Right lobe of liver (tissue), 6 donors: ENCODE results near the gene WASF1. TPM values are rescaled to one million over a fixed set of nuclear protein-coding genes. Genes with fewer than 3 reads are reported as not detected.

ENCODE experiments used
- ATAC-seq, 4 donors: fragments of 200-7000 bp; cut with Tn5 transposase; one replicate each; pipeline ENCODE4 v1.9.1; 2020; ENCODE audit warnings: mild to moderate bottlenecking in 4 of 4, moderate library complexity in 4 of 4
- DNase-seq, 3 donors: peaks; one replicate each; pipeline ENCODE4 v3.0.0-alpha.2; 2020
- H3K27ac ChIP-seq, 3 donors: fragments of 200-600 bp; one replicate each; pipeline ENCODE4 v1.8.0; 2022
- H3K27me3 ChIP-seq, 2 donors: fragments of 200-600 bp; one replicate each; pipeline ENCODE4 v1.8.0; 2022
- H3K36me3 ChIP-seq, 4 donors: fragments of 200-600 bp; sonication (generic) in 1 of 4; one replicate each; pipeline versions ENCODE4 v1.5.1 to v1.8.0; 2017 to 2022; ENCODE audit warnings: control low read depth in 1 of 4
- H3K4me1 ChIP-seq, 4 donors: fragments of 200-600 bp; sonication (generic) in 1 of 4; one replicate each; pipeline versions ENCODE4 v1.5.1 to v1.8.0; 2017 to 2022; ENCODE audit warnings: control low read depth in 1 of 4
- H3K4me3 ChIP-seq, 3 donors: fragments of 200-600 bp; one replicate each; pipeline ENCODE4 v1.8.0; 2022
- H3K9me3 ChIP-seq, 4 donors: fragments of 200-600 bp; sonication (generic) in 1 of 4; one replicate each; pipeline versions ENCODE4 v1.5.1 to v1.8.0; 2017 to 2022; ENCODE audit warnings: control low read depth in 1 of 4
- POLR2A ChIP-seq: fragments of 450-650 bp; IDR thresholded peaks from one replicate; pipeline ENCODE4 v1.6.1; 2017; ENCODE audit warnings: antibody characterized with exemption, mild to moderate bottlenecking
- WGBS: methylation state at CpG from one replicate; pipeline ENCODE4 v1.1.6; 2018; ENCODE audit warnings: low coverage, low lambda C conversion rate; ENCODE audit not compliant: insufficient coverage; ENCODE audit errors: missing lambda C conversion rate; 5-methylcytosine and 5-hydroxymethylcytosine counted together
- intact Hi-C, 2 donors: fragments of 100-400 bp; cut with DNase I; formaldehyde crosslinking; loops; one replicate each; pipeline versions ENCODE4 v1.11.2 to v1.14.1; 2022
- total RNA-seq, 6 experiments: library from RNA; depleted of rRNA in 2 of 6; stranded (reverse); fragments of >200 nt in 2 of 6; fragmentation: NEBNext Ultra II Directional in 3 of 6; extraction: Animal tissue kit (Norgen Biotek cat#: 25700) in 3 of 6; gene quantifications; one replicate each; pipeline versions ENCODE4 v1.1.0 to v1.2.4, GENCODE V29; 2016 to 2023
- TF ChIP-seq, protein P1 (sequence below), 4 donors: fragments of 200-600 bp in 3 of 4; fragments of 450-650 bp in 1 of 4; IDR thresholded peaks; one replicate each; pipeline versions ENCODE4 v1.5.1 to v1.8.0; 2016 to 2022; ENCODE audit warnings: antibody characterized with exemption in 4 of 4, mild to moderate bottlenecking in 2 of 4
- donor health status: DM: no; HTN: yes; CAD: no.
- donor health status: DM: no; HTN: no; CAD: no.
- donor health status: DM: no; HTN: no; CAD: no.
- donor health status: DM: no; HTN: yes; CAD: no.
- donor health status: DM: no; HTN: yes; CAD: no.

The WASF1 gene
- total RNA-seq, 6 experiments from 2014 or later = 3.6 to 6.6 (median 4.8) TPM

DNA sequence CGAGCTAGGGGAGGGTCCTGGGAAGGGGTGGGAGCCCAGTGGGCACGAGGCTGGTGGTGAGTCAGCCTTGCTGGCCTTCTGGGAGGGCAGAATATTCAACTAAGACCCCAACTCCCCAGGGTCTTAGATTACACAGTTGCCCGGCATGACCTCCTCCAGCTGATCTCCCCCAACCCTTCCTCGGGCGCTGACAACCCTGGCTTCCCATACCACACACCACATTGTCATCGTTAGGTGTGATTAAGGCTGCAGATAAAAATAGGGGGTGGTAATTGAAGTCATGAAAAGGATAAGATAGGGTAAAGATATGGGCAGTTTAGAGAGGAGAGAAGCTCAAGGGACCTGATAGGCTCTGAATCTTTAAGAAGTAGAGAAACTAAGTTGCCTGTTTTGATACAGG, 11.3 kb upstream of the WASF1 start:
- WGBS = 88% methylated on average over 3 of the region's 6 CpGs
- H3K27ac ChIP-seq = no peak overlapping the region
- no peak overlapping the region for H3K4me3 ChIP-seq
- H3K36me3 ChIP-seq = peaks cover 0 to 11% (median 2%) of the 10 kb centered on the region in 4 donors
- intact Hi-C loops = no loop called here
- no peaks in the 10 kb centered on the region for H3K9me3 ChIP-seq
- no peaks in the 10 kb centered on the region for H3K27me3 ChIP-seq
- no peak for DNase-seq
- ATAC-seq = peak in 1 of 4 donors; percentile 30
- TF ChIP-seq POLR2A = no peak
- TF ChIP-seq, protein P1, sequence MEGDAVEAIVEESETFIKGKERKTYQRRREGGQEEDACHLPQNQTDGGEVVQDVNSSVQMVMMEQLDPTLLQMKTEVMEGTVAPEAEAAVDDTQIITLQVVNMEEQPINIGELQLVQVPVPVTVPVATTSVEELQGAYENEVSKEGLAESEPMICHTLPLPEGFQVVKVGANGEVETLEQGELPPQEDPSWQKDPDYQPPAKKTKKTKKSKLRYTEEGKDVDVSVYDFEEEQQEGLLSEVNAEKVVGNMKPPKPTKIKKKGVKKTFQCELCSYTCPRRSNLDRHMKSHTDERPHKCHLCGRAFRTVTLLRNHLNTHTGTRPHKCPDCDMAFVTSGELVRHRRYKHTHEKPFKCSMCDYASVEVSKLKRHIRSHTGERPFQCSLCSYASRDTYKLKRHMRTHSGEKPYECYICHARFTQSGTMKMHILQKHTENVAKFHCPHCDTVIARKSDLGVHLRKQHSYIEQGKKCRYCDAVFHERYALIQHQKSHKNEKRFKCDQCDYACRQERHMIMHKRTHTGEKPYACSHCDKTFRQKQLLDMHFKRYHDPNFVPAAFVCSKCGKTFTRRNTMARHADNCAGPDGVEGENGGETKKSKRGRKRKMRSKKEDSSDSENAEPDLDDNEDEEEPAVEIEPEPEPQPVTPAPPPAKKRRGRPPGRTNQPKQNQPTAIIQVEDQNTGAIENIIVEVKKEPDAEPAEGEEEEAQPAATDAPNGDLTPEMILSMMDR (IDR thresholded peaks at IDR 0.05) = no peak
- peaks cover 0 to 23% (median 3%) of the 10 kb centered on the region in 4 donors for H3K4me1 ChIP-seq

DNA sequence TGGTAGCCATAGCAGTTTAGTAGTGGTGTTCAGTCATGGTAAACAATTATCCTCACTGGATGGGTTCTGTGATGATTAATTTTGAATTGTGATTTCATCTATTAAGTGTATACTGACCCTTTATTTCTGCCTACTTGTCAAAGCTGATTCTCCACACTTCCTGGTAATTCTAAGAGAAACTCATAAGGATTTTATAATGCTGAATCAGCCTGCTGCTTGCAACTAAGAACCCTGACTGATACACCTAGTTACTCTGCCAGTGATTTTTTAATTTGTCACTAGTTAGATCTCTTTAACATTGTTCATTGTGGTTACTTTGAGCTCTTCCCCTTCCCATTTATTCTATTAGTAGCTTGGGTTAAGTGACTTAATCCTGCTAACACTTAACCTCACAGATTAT, 9.3 kb upstream of the WASF1 start:
- intact Hi-C loops = no loop called here
- Histone ChIP-seq H3K9me3 (no peaks in the 10 kb centered on the region), H3K4me1 (peaks cover 0 to 31% (median 5%) of the 10 kb centered on the region in 4 donors), H3K36me3 (peaks cover 0 to 4% (median 2%) of the 10 kb centered on the region in 4 donors), H3K4me3 (no peak overlapping the region), H3K27ac (no peak overlapping the region), H3K27me3 (no peaks in the 10 kb centered on the region)
- no peak for ATAC-seq
- no peak for DNase-seq
- TF ChIP-seq, protein P1 (IDR thresholded peaks at IDR 0.05) = no peak
- TF ChIP-seq POLR2A = no peak

DNA sequence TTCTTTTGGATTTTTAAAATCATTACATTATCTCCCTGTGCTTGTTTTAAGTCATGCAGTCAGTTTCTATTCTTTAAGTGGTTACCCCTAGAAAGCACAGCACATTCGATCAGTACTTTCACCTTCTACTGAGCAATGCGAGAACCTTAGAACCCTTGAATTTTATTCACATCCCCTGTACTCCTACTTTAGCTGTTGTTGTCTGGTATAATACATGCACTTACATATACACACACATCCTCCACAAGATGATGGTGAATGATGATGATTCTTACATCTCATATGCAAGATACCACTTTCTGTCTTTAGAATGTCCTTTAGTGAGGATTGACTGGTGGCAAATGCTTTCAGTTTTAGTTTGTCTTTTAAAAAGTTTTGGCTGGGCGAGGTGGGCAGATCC, 6.4 kb upstream of the WASF1 start:
- DNase-seq (no peak), ATAC-seq (peak in 2 of 4 donors; percentile 5 to 24)
- Histone ChIP-seq H3K27ac (no peak overlapping the region), H3K4me3 (no peak overlapping the region), H3K9me3 (no peaks in the 10 kb centered on the region), H3K36me3 (no peaks in the 10 kb centered on the region), H3K4me1 (peaks cover 0 to 56% (median 14%) of the 10 kb centered on the region in 4 donors), H3K27me3 (no peaks in the 10 kb centered on the region)
- no peak for TF ChIP-seq POLR2A
- TF ChIP-seq, protein P1 (IDR thresholded peaks at IDR 0.05) = no peak
- WGBS = 58% methylated on average over 3 of the region's 3 CpGs
- intact Hi-C loops = no loop called here

DNA sequence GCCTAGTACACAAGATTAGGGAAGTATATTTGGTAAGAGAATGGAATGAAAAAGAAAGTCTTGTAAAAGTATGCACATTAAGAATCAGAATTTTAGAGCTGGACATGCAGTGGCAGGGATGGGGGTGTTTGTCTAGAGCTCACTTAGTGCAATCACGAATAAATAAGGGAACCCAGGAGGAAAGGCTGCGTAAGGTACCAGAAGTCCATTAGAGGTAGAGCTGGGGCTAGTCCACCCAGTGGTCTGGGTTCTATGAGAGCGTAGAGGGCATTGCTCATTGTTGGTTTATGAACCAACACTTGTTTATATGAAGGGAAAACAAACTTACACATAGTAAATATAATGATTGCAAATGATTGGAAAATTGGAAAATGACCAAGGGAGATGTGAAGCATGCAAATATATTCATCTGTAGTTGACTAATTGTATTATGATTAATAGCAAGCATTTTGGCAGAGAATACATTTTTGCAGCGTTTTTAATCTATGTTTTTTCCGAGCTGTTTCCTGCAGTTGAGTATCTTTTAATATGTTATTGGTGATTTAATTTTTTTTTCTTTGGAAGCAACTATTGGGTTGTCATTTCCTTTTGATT, 3.9 kb upstream of the WASF1 start:
- Histone ChIP-seq H3K27me3 (no peaks in the 10 kb centered on the region), H3K4me3 (no peak overlapping the region), H3K27ac (peak overlapping the region in 1 of 3 donors; percentile 10), H3K9me3 (no peaks in the 10 kb centered on the region), H3K4me1 (peaks cover 0 to 58% (median 14%) of the 10 kb centered on the region in 4 donors), H3K36me3 (no peaks in the 10 kb centered on the region)
- WGBS = 54% methylated on average over 5 of the region's 5 CpGs
- DNase-seq (no peak), ATAC-seq (peak in 1 of 4 donors; percentile 3)
- TF ChIP-seq, protein P1 (IDR thresholded peaks at IDR 0.05) = no peak
- no peak for TF ChIP-seq POLR2A
- intact Hi-C loops = no loop called here
